Measurements from ENCODE around the gene RPL14. TPM values are rescaled to one million over a fixed set of nuclear protein-coding genes. Genes with fewer than 3 reads are reported as not detected.
A peak's percentile ranks its signal among the peaks of the same experiment; 100 is the strongest.

Gene RPL14
- polyA plus RNA-seq, 1 of the 3 experiments (the other 2 are of a cell fraction): 416 TPM

GRCh38 chr3:40451551-40451950 is 5.6 kb upstream of the RPL14 start:
- TF ChIP-seq GATA2 (CRISPR knock-in tag; IDR thresholded peaks at IDR 0.05): no peak
- TF ChIP-seq, protein P1, sequence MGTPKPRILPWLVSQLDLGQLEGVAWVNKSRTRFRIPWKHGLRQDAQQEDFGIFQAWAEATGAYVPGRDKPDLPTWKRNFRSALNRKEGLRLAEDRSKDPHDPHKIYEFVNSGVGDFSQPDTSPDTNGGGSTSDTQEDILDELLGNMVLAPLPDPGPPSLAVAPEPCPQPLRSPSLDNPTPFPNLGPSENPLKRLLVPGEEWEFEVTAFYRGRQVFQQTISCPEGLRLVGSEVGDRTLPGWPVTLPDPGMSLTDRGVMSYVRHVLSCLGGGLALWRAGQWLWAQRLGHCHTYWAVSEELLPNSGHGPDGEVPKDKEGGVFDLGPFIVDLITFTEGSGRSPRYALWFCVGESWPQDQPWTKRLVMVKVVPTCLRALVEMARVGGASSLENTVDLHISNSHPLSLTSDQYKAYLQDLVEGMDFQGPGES (IDR thresholded peaks at IDR 0.05; ENCODE audit: low read depth, low read length): no peak
- TF ChIP-seq, protein P2, sequence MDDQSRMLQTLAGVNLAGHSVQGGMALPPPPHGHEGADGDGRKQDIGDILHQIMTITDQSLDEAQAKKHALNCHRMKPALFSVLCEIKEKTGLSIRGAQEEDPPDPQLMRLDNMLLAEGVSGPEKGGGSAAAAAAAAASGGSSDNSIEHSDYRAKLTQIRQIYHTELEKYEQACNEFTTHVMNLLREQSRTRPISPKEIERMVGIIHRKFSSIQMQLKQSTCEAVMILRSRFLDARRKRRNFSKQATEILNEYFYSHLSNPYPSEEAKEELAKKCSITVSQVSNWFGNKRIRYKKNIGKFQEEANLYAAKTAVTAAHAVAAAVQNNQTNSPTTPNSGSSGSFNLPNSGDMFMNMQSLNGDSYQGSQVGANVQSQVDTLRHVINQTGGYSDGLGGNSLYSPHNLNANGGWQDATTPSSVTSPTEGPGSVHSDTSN (IDR thresholded peaks at IDR 0.05): no peak
- TF ChIP-seq ELF1 (IDR thresholded peaks at IDR 0.05): no peak
- no peak for TF ChIP-seq RCOR1 (IDR thresholded peaks at IDR 0.05; ENCODE audit: low read length)
- TF ChIP-seq RXRA (IDR thresholded peaks at IDR 0.05; ENCODE audit: borderline replicate concordance, low read depth): no peak
- no peak for TF ChIP-seq EP300 (IDR thresholded peaks at IDR 0.05; ENCODE audit: borderline replicate concordance in 1 of 2, low read depth in 1 of 2, low read length in 1 of 2)
- TF ChIP-seq NRF1 (IDR thresholded peaks at IDR 0.05; ENCODE audit: low read depth, low read length): no peak
- TF ChIP-seq, protein P3, sequence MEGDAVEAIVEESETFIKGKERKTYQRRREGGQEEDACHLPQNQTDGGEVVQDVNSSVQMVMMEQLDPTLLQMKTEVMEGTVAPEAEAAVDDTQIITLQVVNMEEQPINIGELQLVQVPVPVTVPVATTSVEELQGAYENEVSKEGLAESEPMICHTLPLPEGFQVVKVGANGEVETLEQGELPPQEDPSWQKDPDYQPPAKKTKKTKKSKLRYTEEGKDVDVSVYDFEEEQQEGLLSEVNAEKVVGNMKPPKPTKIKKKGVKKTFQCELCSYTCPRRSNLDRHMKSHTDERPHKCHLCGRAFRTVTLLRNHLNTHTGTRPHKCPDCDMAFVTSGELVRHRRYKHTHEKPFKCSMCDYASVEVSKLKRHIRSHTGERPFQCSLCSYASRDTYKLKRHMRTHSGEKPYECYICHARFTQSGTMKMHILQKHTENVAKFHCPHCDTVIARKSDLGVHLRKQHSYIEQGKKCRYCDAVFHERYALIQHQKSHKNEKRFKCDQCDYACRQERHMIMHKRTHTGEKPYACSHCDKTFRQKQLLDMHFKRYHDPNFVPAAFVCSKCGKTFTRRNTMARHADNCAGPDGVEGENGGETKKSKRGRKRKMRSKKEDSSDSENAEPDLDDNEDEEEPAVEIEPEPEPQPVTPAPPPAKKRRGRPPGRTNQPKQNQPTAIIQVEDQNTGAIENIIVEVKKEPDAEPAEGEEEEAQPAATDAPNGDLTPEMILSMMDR (IDR thresholded peaks at IDR 0.05): no peak
- TF ChIP-seq, protein P4, sequence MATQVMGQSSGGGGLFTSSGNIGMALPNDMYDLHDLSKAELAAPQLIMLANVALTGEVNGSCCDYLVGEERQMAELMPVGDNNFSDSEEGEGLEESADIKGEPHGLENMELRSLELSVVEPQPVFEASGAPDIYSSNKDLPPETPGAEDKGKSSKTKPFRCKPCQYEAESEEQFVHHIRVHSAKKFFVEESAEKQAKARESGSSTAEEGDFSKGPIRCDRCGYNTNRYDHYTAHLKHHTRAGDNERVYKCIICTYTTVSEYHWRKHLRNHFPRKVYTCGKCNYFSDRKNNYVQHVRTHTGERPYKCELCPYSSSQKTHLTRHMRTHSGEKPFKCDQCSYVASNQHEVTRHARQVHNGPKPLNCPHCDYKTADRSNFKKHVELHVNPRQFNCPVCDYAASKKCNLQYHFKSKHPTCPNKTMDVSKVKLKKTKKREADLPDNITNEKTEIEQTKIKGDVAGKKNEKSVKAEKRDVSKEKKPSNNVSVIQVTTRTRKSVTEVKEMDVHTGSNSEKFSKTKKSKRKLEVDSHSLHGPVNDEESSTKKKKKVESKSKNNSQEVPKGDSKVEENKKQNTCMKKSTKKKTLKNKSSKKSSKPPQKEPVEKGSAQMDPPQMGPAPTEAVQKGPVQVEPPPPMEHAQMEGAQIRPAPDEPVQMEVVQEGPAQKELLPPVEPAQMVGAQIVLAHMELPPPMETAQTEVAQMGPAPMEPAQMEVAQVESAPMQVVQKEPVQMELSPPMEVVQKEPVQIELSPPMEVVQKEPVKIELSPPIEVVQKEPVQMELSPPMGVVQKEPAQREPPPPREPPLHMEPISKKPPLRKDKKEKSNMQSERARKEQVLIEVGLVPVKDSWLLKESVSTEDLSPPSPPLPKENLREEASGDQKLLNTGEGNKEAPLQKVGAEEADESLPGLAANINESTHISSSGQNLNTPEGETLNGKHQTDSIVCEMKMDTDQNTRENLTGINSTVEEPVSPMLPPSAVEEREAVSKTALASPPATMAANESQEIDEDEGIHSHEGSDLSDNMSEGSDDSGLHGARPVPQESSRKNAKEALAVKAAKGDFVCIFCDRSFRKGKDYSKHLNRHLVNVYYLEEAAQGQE (IDR thresholded peaks at IDR 0.05; ENCODE audit: low read depth, low read length): no peak
- TF ChIP-seq ZBTB33 (IDR thresholded peaks at IDR 0.05; ENCODE audit: borderline replicate concordance, low read depth): no peak
- no peak for TF ChIP-seq CHD2 (IDR thresholded peaks at IDR 0.05; ENCODE audit: low read length, partially characterized antibody)
- no peak for TF ChIP-seq TEAD4 (IDR thresholded peaks at IDR 0.05; ENCODE audit: borderline replicate concordance, insufficient read depth)
- TF ChIP-seq, protein P5, sequence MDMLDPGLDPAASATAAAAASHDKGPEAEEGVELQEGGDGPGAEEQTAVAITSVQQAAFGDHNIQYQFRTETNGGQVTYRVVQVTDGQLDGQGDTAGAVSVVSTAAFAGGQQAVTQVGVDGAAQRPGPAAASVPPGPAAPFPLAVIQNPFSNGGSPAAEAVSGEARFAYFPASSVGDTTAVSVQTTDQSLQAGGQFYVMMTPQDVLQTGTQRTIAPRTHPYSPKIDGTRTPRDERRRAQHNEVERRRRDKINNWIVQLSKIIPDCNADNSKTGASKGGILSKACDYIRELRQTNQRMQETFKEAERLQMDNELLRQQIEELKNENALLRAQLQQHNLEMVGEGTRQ (IDR thresholded peaks at IDR 0.05; ENCODE audit: borderline replicate concordance, low read depth, low read length): no peak
- TF ChIP-seq JUND (IDR thresholded peaks at IDR 0.05): no peak
- Histone ChIP-seq H4K20me1 (ENCODE audit: insufficient read depth) (no peaks in the 10 kb centered on the region), H3K4me2 (0 out of 2 replicates have a peak overlapping the region, but pooled peaks have one; percentile 59), H3K4me3 (ENCODE audit: low read depth in 2 of 2, low read length in 1 of 2) (no peak overlapping the region), H3K4me1 (ENCODE audit: control insufficient read depth in 1 of 2, insufficient read depth in 2 of 2, low read depth in 1 of 2, low read length in 1 of 2) (peaks cover 0 to 10% of the 10 kb centered on the region in 2 experiments; a peak in 2 of 4 replicates), H3K27me3 (ENCODE audit: insufficient read depth) (no peaks in the 10 kb centered on the region), H3K27ac (ENCODE audit: low read depth in 2 of 2, low read length in 1 of 2) (no peak overlapping the region), H3K79me2 (ENCODE audit: insufficient read depth) (peaks cover 4% of the 10 kb centered on the region; the same call in 1 of the 2 replicates), H3K9ac (no peak overlapping the region), H3K36me3 (replicated peaks in 1 of 2; ENCODE audit: control insufficient read depth in 1 of 2, insufficient read depth in 2 of 2, low read length in 1 of 2) (peaks cover 3 to 4% of the 10 kb centered on the region in 2 experiments), H3F3A (replicated peaks; ENCODE audit: insufficient read depth) (no peaks in the 10 kb centered on the region), H3K9me3 (no peaks in the 10 kb centered on the region), H3K9me2 (no peaks in the 10 kb centered on the region), H2AFZ (ENCODE audit: low read depth) (no peak overlapping the region)
- no peak for DNase-seq
- ChIA-PET POLR2A (interaction anchor here (1.1 kb wide), 1 partner anchor 70 kb away, joined by 3 read pairs; no protein-coding TSS in a partner anchor), CTCF (interaction anchor here (0.9 to 2.3 kb wide), 3 partner anchors 14 to 121 kb away, joined by 3 to 6 read pairs (median 5); no protein-coding TSS in a partner anchor)
